Measurements from ENCODE around the gene ANKRD13A.

ANKRD13A gene

GRCh38 chr12:109998904-109999648 is at the start of gene ANKRD13A:
Gene ANKRD13A, plus strand, starts transcription at chr12:109999430. Its CDS starts 259 bp downstream, at chr12:109999689.
- DNase-seq (ENCODE audit: low read depth in 2 of 3, low spot score in 2 of 3), result peak; percentile 68 to 74 (median 72)

- DNase-seq (ENCODE audit: low read depth in 2 of 3, low spot score in 2 of 3), result no peak
These were observed 48.6 kb upstream of the ANKRD13A start for GRCh38 chr12:109950625-109951024.

- DNase-seq (ENCODE audit: low read depth in 2 of 3, low spot score in 2 of 3), result no peak
These were observed 48.1 kb upstream of the ANKRD13A start for GRCh38 chr12:109951136-109951535.

- DNase-seq (ENCODE audit: low read depth in 2 of 3, low spot score in 2 of 3), result no peak
These were observed 47.5 kb upstream of the ANKRD13A start for GRCh38 chr12:109951751-109952150.

GRCh38 chr12:109952160-109952858 is 46.9 kb upstream of the ANKRD13A start:
- DNase-seq (ENCODE audit: low read depth in 2 of 3, low spot score in 2 of 3), result no peak

GRCh38 chr12:109952873-109953272 is 46.4 kb upstream of the ANKRD13A start:
- no peak for DNase-seq (ENCODE audit: low read depth in 2 of 3, low spot score in 2 of 3)

DNA sequence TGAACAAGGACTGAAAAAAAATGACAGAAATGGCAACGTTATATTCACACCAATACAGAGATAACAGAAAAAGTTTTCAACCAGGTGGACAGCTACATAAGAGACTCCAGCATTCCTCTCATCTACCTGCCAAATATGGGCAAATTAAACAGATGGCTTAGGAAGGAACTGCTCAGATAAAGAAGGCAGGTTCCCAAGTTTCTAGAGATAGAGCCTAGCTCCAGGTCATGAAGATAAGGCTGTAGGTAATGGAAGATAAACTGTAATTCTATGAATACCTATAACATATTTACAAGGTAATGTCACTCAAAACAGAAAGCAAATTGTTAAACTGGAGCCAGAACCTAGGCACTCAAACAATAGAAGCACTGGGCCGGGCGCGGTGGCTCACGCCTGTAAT is 45.6 kb upstream of the ANKRD13A start:
- no peak for DNase-seq (ENCODE audit: low read depth in 2 of 3, low spot score in 2 of 3)

DNA sequence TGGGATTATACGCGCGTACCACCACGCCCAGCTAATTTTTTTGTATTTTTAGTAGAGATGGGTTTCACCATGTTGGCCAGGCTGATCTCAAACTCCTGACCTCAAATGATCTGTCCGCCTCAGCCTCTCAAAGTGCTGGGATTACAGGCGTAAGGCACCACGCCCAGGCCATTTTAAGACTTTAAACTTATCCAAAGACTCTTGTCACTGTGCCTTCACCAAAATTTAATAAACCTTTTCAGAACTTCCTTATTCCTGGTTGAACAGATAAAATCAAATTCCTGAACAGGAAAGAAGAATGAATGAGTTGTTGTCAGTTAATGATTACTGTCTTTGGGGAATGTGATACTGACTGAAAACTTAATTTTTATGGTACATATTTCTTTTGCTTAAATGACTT is 40.9 kb upstream of the ANKRD13A start:
- DNase-seq (ENCODE audit: low read depth in 2 of 3, low spot score in 2 of 3), result no peak

- no peak for DNase-seq (ENCODE audit: low read depth in 2 of 3, low spot score in 2 of 3)
These were observed 39.7 kb upstream of the ANKRD13A start for GRCh38 chr12:109959411-109960093.

- DNase-seq (ENCODE audit: low read depth in 2 of 3, low spot score in 2 of 3), result no peak
These were observed 38.0 kb upstream of the ANKRD13A start for GRCh38 chr12:109961201-109961600.

GRCh38 chr12:109961612-109962011 is 37.6 kb upstream of the ANKRD13A start:
- no peak for DNase-seq (ENCODE audit: low read depth in 2 of 3, low spot score in 2 of 3)

- no peak for DNase-seq (ENCODE audit: low read depth in 2 of 3, low spot score in 2 of 3)
These were observed 36.8 kb upstream of the ANKRD13A start for GRCh38 chr12:109962398-109962797.

- no peak for DNase-seq (ENCODE audit: low read depth in 2 of 3, low spot score in 2 of 3)
These were observed 35.9 kb upstream of the ANKRD13A start for GRCh38 chr12:109963330-109963729.

- DNase-seq (ENCODE audit: low read depth in 2 of 3, low spot score in 2 of 3), result no peak
These were observed 35.3 kb upstream of the ANKRD13A start for GRCh38 chr12:109963743-109964429.

DNA sequence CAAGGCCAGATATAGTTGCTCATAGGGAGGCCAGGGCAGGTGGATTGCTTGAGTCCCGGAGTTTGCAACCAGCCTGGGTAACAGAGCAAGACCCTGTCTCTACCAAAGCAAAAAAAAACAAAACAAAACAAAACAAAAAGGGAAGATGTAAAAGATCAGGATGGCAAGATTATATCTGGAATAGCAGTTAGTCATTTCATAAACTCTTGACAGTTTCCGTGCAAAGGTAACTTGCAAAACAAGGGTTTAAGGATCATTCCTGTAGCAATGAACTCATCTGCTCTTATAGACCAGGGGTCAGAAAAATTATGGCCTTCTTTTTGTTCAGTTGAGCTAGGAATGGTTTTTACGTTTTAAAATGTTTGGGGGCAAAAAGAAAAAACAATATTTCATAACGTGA is 32.7 kb upstream of the ANKRD13A start:
- DNase-seq (ENCODE audit: low read depth in 2 of 3, low spot score in 2 of 3), result no peak

GRCh38 chr12:109967383-109968031 is 31.7 kb upstream of the ANKRD13A start:
- DNase-seq (ENCODE audit: low read depth in 2 of 3, low spot score in 2 of 3), result no peak

DNA sequence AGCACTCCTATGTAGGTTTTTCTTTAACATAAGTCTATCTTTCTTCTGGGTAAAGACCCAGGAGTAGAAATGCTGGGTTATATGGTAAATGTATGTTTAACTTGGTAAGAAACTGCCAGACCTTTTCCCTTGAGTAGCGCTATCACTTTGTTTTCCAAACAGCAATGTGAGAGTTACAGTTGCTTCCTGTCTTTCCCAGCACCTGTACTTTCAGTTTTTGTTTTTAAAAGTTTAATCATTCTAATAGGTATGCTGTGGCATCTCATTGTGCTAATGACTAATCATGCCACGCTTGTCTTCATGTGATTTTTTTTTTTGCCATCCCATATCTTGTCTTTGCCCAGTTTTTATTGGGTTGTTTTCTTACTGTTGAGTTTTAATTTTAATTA is 31.2 kb upstream of the ANKRD13A start:
- no peak for DNase-seq (ENCODE audit: low read depth in 2 of 3, low spot score in 2 of 3)

DNA sequence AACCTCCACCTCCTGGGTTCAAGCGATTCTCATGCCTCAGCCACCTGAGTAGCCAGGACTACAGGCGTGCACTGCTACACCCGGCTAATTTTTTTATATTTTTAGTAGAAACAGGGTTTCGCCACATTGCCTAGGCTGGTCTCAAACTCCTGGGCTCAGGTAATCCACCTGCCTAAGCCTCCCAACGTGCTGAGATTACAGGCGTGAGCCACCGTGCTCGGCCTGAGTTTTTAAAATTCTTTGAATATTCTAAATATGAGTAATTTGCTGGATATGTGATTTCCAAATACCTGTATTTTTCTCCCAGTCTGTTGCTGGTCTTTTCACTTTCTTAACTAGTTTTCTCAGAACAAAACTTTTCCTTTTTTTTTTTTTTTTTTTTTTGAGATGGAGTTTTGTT is 30.4 kb upstream of the ANKRD13A start:
- DNase-seq (ENCODE audit: low read depth in 2 of 3, low spot score in 2 of 3), result no peak

DNA sequence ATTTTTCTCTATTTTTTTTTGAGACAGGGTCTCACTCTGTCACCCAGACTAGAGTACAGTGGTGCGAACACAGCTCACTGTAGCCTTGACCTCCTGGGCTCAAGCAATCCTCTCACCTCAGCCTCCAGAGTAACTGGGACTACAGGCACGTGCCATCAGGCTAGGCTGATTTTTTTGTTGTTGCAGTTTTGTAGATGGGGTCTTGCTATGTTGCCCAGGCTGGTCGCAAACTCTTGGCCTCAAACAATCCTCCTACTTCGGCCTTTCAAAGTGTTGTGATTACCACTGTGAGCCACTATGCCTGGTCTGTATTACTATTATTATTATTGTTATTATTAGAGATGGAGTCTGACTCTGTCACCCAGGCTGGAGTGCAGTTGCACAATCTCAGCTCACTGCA is 26.4 kb upstream of the ANKRD13A start:
- no peak for DNase-seq (ENCODE audit: low read depth in 2 of 3, low spot score in 2 of 3)

- peak in 1 of 3 experiments; percentile 16 for DNase-seq (ENCODE audit: low read depth in 2 of 3, low spot score in 2 of 3)
These were observed 17.9 kb upstream of the ANKRD13A start for GRCh38 chr12:109981311-109981710.

GRCh38 chr12:109982210-109982609 is 17.0 kb upstream of the ANKRD13A start:
- DNase-seq (ENCODE audit: low read depth in 2 of 3, low spot score in 2 of 3), result no peak

Measured in activated CD8-positive, alpha-beta memory T cell treated with anti-CD3 and anti-CD28 coated beads for 48 hours (primary cell).